HG02973 (cell line): ENCODE measurements around the gene FADS6.

Experiments used
- ATAC-seq: cut with Tn5 transposase; IDR thresholded peaks from one replicate; pipeline ENCODE4 v1.9.1; 2021; ENCODE audit warnings: moderate library complexity; ENCODE audit not compliant: unreplicated experiment

FADS6 gene

DNA sequence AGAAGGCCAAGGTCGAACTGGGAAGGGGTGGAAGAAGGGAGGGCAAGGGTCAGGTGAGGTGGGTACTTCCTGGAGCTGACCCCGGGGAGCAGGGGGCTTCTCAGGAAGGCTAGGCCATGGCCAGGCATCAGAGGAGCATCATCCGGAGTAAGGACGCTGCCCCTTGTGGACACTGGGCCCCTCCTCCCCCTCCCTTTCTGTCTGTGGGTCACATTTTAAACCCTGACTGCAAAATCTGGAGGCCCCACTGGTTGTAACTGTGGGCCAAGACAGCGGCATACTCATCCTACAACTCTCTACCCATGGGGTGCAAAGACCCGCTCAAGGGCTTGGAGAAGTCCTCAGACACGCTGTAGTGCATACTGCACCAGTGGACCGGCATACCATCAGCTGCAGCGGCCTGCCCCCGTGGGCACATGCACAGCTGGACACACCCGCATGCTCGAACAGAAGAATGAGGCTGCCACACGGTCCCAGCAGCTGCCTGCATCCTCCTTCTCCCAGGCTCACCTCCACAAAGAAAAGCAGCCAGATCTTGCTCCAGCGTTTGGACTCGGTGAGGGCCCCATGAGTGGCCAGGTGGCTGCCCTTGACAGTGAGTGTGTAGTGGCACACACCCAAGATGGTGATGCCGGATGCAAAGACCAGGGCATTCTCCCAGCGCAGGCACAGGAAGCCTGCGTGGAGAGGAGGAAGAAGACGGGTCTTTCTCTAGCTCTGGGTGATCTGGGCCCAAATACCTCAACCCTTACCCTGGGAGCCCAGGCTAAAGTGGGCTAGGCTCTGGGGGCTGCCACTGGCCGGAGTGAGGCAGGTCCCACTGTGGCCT, 1.2 kb downstream of the FADS6 start:
- ATAC-seq: no peak

DNA sequence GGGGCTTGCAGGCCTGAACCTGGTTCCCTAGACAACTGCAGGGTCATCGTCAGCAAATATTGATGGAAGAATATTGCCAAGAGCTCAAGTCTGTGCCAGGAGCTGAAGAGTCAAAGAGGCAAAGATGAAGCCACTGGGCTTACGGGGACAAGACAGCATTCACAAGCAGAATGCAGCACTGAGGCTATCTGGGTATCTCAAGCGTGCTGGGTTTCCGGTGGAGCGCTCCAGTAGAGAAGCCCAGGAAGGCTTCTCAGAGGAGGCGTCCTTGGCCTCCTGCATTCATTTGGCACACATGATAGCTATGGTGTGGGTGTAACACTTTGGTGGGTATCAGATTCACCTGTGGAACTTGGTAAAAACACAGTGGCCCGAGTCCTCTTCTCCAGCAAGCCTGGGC, 2.9 kb downstream of the FADS6 start:
- ATAC-seq: no peak

DNA sequence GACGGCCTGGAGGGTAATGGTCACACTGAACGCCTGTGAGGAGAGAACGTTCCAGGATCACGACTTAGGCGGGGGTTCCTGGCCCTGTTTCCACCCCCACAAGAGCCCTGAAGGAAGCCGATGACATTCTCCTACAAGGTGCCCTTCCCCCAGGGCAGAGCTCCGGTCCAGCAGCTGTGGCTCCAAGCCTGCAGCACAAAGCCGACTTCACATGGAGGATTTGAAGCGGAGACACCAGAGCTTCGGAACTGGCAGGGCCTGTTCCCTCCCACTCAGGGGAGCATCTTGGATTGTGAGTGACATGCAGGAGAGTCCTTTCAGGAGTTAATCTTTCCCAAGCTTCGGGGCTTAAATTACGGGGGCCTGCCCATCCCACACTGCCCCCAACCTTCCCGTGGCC, 5.0 kb downstream of the FADS6 start:
- ATAC-seq: no peak

DNA sequence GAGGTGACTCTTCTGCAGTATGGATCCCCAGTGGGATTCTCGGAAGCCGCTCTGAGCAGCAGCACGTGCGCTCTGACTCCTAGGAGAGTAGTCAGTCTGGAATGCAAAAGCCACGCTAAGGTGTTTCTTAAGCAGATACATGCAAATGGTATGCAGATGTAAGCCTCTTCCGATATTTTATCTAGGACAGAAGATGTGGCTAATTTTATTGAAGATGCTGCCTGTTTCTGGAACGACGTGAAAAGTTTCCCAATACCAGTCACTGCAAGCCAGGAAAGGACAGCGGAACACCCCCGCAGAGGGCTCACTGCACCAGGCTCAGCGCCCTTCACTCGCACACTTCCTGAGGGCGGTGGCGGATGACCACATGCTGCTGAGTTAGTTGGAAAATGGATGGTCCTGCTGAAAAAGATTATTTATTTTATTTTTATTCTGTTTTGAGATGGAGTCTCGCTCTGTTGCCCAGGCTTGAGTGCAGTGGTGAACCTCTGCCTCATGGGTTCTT, 10.1 kb downstream of the FADS6 start:
- no peak for ATAC-seq

DNA sequence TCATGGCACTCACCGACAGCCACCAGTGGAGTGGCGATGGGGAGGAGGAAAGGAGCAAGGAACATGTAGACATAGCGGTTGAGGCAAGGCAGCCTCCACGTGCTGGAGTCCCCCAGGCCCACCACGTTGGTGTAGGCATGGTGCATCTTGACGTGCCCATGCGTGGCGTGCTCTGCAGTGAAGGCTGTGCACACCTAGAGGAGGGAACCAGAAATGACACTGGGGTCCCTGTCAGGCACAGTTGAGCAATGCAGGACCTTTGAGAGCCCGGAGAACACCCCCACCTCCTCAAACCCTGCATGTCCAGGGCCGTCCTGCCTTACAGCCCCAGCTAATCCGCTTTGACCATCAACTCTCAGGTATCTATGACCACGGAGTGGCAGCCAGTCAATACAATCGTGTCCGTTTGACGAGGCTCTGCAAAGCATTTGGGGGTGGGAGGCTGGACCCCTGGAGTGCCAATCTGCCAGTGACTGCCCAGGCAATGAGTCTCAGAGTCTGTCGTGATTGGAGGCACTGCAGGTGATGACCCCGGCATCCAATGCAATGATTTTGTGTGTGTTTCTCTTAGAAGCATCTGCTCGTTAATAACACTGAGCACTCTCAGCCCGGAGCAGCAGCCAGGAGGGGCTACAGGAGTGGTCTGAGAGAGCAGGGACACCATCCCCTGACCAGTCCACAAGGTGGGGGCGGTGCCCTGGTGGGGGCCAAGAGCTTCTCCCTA, 10.8 kb downstream of the FADS6 start:
- no peak for ATAC-seq

DNA sequence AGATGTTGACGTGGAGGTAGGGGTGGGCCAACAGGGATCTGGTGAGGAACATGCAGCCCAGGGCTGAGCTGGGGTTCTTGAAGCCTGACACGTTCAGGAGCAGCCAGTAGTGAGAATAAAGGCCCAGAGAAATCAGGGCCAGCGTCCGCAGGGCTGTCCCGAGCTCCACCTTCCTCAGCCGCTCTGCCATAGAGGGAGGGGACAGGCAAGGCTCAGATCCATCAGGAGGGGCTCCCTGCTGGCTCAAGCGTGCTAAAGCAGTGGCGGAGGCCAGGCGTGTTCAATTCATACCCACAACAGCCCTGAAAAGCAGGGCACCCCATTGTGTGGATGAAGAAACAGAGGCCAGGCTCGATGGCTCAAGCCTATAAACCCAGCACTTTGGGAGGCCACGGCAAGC, 12.4 kb downstream of the FADS6 start:
- no peak for ATAC-seq

DNA sequence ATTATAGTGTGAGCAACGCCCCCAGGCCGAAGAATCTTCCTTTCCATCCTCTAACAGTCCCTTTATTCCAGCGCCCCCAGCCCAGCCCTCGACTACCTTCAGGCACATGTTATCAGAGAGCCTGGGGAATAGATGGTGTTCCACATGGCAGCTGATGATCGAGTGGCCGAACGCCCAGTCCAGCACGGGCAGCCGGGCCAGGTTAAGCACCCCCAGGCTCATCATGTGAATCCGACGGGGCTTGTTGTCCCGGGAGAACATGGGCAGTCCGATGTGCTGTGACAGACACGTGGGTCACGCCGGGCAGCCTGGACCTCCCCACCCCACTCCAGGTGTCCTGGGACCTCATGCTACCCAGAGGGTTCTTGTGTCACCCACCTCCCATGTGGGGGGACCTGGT, 14.1 kb downstream of the FADS6 start:
- no peak for ATAC-seq

DNA sequence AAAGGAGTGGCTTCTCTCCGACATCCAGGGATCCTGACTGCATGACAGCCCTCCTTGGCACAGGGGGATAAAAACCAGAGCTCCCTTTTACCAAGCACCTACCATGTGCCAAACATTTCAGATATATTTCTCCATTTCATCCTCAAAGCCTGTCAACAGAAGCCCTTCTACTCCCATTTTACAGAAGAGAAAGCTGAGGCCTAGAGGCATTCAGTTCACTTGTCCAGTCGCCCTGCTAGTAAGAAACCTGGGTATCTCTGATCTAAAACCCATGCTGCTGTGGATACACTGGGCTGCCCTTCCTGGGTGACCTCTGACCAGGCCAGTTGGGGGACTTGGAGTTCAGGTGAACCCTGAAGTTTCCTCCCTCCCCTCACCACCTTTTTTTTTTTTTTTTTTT, 14.8 kb downstream of the FADS6 start:
- no peak for ATAC-seq

DNA sequence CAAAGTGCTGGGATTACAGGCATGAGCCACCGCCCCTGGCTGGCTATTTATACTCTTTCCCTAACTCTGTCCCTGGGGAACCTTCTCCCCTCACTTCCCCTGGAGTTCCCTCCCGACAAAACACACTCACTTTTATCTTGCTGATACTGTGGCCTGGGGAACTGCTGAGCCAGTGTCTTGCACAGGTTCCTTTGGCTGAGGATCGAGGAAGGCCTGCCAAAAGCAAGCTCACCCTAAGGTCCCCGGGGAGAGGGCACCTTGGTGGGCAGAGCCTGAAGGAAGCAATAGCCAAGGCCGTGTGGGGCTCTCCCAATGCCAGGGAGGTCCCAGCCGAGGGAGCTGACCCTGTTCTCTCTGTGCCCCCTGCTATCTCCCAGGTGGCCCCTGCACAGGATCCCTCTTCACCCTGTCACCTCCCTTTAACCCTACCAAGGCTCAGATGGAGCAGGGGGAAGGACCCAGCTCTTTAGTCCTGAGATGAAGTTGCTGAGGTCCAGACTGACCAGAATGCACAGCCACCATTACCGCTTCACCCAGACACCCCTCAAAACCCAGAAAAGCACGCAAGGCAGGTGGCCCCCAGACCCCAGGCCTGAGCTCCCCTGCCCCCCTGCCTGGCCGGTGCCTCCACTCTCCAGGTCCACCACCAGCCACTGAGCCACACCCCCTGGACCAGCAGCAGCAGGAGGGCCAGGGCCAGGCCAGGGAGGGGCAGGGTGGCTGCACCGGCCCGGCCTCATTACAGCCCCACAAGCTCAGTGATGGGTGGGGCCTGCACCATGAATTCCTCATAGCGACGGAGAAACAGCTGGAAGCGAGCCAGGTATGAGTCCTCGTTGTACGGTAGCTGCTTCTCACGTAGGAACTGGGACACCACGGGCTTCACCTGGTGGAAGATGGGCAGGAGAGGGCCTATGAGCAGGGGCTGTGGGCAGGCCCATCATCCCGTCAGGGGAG, 15.6 kb downstream of the FADS6 start:
- ATAC-seq: no peak

DNA sequence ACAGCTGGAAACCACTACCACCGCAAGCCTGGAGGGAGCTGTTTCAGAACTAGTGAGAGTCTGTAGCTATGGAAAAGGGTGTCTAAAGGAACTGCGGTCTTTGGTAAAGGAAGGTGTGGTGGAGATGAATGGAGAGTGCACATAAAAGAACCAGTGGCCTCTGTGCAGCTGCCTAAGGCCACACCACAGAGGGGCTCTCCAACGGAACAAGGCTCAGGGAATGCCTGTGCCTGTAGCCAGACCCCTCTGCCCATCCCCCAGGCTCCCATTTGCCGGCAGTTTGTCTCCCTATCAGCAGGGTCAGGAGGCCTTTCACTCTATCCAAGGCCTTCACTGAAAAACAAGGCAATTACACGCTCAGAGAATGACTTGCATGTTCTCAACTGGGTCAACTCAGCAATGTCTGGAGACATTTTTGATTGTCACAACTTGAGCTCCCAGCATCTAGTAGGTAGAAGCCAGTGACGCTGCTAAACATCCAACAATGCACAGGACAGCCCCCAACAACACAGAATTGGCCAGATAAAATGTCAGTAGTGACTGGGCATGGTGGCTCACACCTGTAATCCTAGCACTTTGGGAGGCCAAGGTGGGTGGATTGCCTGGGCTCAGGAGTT, 17.3 kb downstream of the FADS6 start:
- no peak for ATAC-seq

DNA sequence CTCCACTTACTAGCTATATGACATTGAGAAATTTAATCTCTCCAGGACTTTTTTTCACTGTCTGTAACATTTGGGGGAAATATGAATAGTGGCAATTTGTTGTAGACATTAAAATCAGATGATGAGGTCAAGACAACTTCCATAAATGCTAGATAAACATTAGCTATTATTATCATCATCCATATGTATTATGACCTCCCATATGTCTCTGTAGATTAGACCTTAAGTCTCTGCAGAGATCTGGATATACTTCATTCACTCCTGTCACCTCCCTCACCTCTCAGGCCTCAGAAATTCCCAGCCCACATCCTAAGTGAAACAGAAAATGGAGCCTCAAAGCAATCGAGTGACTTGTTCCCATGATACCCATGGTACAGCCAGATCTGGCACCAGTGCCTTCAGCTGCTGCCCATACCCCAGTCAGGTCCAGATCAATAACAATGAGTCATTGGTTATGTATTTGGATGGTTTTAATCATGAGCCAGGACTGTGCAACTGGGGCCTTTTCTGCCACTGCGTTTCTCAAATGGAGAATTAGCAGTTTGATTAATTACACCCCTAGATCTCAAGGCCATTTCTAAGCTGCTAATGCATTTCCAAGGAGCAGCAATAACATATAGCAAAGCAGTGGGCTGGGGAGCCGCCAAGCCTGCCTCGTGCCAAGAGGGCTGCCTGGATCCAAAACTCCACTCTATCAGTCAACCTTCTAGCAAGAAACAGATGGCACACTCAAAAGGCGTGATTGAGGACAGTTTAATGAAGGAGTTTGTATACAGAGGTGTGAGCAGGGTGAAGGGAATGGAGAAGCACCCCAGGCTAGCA, 18.1 kb downstream of the FADS6 start:
- no peak for ATAC-seq

DNA sequence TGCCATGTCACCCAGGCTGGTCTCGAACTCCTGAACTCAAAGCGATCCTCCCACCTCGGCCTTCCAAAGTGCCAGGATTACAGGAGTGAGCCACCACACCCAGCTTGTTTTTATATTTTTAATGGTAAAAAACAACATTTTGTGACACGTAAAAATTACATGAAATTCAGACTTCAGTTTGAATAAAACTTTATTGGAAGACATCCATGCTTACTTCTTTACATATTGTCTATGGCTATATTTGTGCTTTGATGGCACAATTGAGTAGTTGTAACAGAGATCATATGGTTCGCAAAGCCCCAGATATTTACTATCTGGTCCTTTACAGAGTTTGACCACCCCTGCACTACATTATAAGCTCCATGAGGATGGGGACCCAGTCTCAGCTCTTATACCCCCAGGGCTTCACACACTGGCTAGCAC, 18.8 kb downstream of the FADS6 start:
- no peak for ATAC-seq

DNA sequence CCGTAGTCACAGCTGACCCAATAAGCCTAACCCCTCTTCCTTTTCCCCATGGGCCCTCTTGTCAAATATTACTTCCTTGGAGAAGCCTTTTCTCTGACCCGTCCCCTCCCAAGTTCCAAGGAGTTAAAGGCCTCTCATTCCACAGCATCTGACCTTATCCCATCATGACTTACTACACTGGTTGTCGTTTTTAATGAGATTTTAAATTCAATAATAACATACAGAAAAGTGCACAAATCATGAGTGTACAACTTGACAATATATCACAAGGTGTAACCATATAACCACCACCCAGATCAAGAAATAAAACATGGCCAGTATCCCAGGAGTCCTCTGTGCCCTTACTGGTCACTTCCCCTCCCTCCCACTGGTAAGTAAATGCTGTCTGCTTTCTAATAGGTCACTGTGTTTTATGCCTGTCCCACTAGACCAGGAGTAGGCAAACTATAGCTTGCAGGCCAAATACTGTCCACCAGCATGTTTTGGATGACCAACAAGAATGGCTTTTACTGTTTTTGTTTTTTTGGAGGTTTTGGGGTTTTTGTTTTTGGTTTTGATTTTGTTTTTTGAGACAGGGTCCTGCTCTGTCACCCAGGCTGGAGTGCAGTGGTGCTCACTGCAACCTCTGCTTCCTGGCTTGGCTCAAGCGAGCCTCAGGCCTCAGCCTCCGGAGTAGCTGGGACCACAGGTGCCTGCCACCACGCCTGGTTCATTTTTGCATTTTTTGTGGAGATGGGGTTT, 19.4 kb downstream of the FADS6 start:
- no peak for ATAC-seq

DNA sequence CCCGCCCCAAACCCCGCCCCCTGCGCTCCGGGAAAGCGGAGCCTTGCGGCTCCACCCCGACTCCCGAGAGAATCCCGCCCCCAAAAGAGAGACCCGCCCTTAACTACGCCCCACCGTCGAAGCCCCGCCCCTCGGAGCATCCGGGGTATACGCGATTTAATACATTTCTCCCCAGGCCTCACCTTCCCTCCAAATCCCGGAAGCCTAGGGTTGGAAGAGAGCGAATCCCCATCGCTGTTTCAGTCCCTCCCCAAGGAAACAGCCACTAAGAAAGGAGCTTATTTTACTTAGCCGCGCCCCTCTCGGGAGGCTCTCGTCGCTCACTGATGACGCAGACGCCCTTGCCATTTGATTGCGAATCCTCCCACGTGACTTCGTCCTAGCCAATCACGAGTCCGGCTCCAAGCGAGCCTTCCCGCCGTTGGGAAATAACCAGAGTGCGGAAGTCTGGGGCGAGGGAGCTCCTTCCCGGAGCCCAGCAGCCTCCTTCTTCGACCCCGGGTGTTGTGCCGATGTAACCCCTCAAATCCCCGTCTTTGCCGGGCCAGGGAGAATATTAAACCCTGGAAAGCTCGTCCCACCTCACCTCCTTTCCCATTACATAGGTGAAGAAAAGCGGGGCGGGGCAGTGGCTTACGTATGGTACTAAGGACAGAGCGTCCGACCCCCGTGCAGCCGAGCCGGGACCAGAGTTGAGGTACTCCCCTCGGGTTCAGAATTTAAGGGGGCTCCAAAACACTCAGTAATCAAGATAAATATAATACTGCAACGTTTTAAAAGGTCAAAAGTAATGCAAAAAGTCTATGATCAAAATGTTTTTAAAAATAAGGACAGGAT, 20.2 kb downstream of the FADS6 start:
- peak; percentile 83 for ATAC-seq

DNA sequence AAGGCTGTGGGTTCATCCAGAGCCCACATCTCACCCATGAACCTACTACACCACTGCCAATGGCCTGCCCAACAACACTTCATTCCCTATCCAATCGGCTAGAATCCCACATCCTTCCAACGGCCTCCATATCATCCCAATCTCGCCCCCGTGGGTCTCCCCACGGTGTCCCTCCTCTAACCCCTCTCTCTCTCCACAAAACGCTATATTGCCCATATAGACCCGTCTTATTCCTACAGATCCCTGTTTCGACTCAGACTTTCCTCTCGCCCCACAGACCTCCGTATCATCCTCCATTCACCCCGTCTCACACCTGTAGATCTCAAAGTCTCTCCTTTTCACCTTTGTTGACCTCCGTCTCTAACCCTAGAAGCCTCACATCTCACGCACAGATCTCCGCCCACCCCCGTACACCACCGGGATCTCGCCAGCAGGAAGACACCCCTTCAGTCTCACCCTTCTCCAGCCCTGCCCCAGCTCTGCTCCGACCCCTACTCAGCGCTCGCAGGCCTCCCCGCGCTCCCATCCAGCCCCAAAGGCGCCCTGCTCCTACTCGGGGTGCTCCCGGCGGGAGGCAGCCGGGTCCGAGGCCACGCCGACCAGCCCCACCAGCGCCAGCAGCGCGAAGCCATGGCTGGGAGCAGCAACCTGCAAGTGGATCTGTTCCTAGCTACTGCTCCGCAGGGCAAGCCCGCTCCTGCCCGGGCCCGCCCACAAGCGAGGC, 21.0 kb downstream of the FADS6 start, which contains the start of gene FDXR:
FDXR (minus strand) TSS at position 682 of the 724 bp plus-strand sequence; CDS start at position 632, 50 bp downstream.
- peak; percentile 19 for ATAC-seq

DNA sequence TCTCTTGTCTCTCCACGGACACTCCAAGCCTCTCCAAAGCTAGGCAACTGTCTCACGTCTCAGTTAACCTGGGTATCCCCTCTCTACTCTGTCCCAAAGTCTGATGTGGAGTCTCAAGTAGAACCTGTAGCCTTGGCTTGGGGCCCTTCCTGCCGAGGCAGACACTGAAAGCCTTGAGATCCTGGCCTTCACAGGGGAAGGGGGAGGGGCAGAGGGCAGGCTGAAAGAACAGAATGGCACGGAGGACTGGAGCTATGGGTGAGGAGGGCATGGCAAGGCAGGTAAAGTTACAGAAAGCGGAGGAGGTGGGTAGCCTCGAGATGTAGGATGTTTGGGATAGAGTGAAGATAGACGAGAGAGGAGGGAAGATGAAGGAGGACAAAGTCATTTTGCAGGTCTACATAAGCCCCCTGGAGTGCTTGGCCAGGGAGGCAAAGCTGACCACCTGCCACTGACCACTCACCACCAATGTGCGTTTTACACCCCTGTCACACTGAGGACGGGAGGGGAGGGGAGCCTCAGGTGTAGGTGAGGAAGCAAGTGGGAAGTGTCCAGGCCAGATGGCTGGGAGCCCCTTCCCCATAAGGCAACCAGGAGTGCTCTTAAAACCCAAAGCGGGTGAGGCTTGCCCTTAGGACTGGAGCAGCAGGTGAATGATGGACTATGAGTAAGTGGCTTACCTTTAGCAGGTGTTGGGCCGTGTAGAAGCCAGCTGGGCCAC, 21.9 kb downstream of the FADS6 start:
- no peak for ATAC-seq

DNA sequence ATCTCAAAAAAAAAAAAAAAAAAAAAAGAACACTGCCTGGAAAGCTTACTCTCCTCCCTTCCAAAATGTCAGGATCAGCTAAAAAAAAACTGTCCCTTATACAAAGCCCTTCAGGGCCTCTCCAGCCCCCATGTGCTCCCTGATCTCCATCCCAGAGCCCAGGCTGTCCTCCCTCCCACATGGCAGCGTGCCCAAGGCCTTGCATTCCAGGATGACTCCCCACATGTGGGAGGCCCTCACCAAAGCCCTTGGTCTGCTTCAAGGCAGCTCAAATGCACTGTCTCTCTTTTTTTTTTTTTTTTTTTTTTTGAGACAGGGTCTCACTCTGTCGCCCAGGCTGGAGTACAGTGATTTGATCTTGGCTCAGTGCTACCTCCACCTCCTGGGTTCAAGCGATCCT, 22.9 kb downstream of the FADS6 start:
- no peak for ATAC-seq
